K562 (cell line): ENCODE data around the gene YES1. TPM values are rescaled to one million over a fixed set of nuclear protein-coding genes. Genes with fewer than 3 reads are reported as not detected.

ENCODE experiments used
- CCNT2 ChIP-seq: IDR thresholded peaks from 2 replicates; pipeline ENCODE4 v1.6.1; 2011; ENCODE audit warnings: borderline replicate concordance, low read depth, mild to moderate bottlenecking, moderate library complexity, mixed read lengths, low read length; ENCODE audit not compliant: insufficient read length; ENCODE audit errors: extremely low read depth
- DMBX1 ChIP-seq: fragments of 250-450 bp; sonication (Bioruptor Pico); IDR thresholded peaks from 2 replicates; pipeline ENCODE4 v1.8.0; 2022; ENCODE audit warnings: inconsistent platforms, mild to moderate bottlenecking, moderate library complexity, borderline replicate concordance
- ELF1 ChIP-seq: fragments of 200-800 bp; sonication (Bioruptor generic); IDR thresholded peaks from 2 replicates; pipeline ENCODE4 v1.6.1; 2016; ENCODE audit warnings: missing genetic modification characterization, missing compliant biosample characterization
- EP300 ChIP-seq: IDR thresholded peaks from 2 replicates; pipeline ENCODE4 v1.6.1; 2012; ENCODE audit warnings: low read length, improper control_type of control experiment
- ESRRB ChIP-seq: fragments of 250-450 bp; sonication (Bioruptor Pico); IDR thresholded peaks from 2 replicates; pipeline ENCODE4 v1.5.0; 2020; ENCODE audit warnings: mild to moderate bottlenecking, moderate library complexity, borderline replicate concordance
- GABPA ChIP-seq: fragments of 200-800 bp; sonication (Bioruptor generic); conservative IDR thresholded peaks from 2 replicates; pipeline ENCODE4 v1.6.1; 2016; ENCODE audit warnings: low read depth, missing genetic modification characterization, missing compliant biosample characterization
- KLF6 ChIP-seq: fragments of 250-450 bp; sonication (Bioruptor Pico); IDR thresholded peaks from 2 replicates; pipeline ENCODE4 v1.4.0; 2020; ENCODE audit warnings: mild to moderate bottlenecking, moderate library complexity, borderline replicate concordance
- MCM7 ChIP-seq, 2 experiments: fragments of 450-650 bp; IDR thresholded peaks; 2 replicates each; pipeline ENCODE4 v1.6.1; 2016 to 2018
- NCOA4 ChIP-seq: fragments of 450-650 bp; IDR thresholded peaks from 2 replicates; pipeline ENCODE4 v1.6.1; 2018; ENCODE audit warnings: mild to moderate bottlenecking; ENCODE audit not compliant: partially characterized antibody
- NRF1 ChIP-seq, 2 experiments: fragments of 450-650 bp; IDR thresholded peaks in 1 of 2; conservative IDR thresholded peaks in 1 of 2; 2 replicates each; pipeline ENCODE4 v1.6.1; 2014; ENCODE audit warnings: mild to moderate bottlenecking in 2 of 2
- RAD51 ChIP-seq: fragments of 450-650 bp; IDR thresholded peaks from 2 replicates; pipeline ENCODE4 v1.7.1; 2016; ENCODE audit warnings: low read depth, mild to moderate bottlenecking, borderline replicate concordance
- RBM14 ChIP-seq: fragments of 200-400 bp; formaldehyde crosslinking; IDR thresholded peaks from 2 replicates; pipeline ENCODE4 v1.6.1; 2018; ENCODE audit warnings: low read depth, mild to moderate bottlenecking, low read length, moderate library complexity, borderline replicate concordance; ENCODE audit not compliant: insufficient read depth
- RFX7 ChIP-seq: fragments of 250-450 bp; sonication (Bioruptor Pico); IDR thresholded peaks from 2 replicates; pipeline ENCODE4 v1.5.1; 2021; ENCODE audit warnings: mild to moderate bottlenecking
- XRCC4 ChIP-seq: IDR thresholded peaks from one replicate; pipeline ENCODE4 v1.6.1; 2011; ENCODE audit not compliant: insufficient read depth, insufficient read length; ENCODE audit errors: extremely low read depth
- ZEB2 ChIP-seq: fragments of 450-650 bp; IDR thresholded peaks from 2 replicates; pipeline ENCODE4 v1.6.1; 2016
- ZNF217 ChIP-seq: sonication (generic); formaldehyde crosslinking; IDR thresholded peaks from 2 replicates; pipeline ENCODE4 v1.8.0; 2022; ENCODE audit warnings: mild to moderate bottlenecking, missing genetic modification reagents
- ZNF347 ChIP-seq: fragments of 450-650 bp; formaldehyde crosslinking; IDR thresholded peaks from 2 replicates; pipeline ENCODE4 v1.4.0; 2020; ENCODE audit warnings: low read depth, mild to moderate bottlenecking, moderate library complexity
- ZNF589 ChIP-seq: fragments of 200-800 bp; sonication (Bioruptor generic); IDR thresholded peaks from 2 replicates; pipeline ENCODE4 v1.6.1; 2016; ENCODE audit warnings: low read depth, missing genetic modification characterization, missing compliant biosample characterization
- ZNF785 ChIP-seq: fragments of 250-450 bp; sonication (Bioruptor Pico); IDR thresholded peaks from 2 replicates; pipeline ENCODE4 v1.4.0; 2020; ENCODE audit warnings: mild to moderate bottlenecking
- polyA plus RNA-seq, 8 experiments: library from polyadenylated mRNA; depleted of rRNA in 4 of 8; stranded (reverse) in 5 of 8; unstranded in 3 of 8; fragments of >200 nt; fragmentation: Nextera tagmentation in 2 of 8; fragmentation: Illumina TruSeq in 1 of 8; extraction: Ambion mirVana in 2 of 8; extraction: Trizol in 1 of 8; gene quantifications; 2 replicates each; pipeline versions ENCODE4 v1.2.1 to v1.2.3, GENCODE V29; 2011 to 2014; ENCODE audit warnings: inconsistent platforms in 1 of 8, missing spikeins in 1 of 8
- total RNA-seq, 7 experiments: library from RNA; depleted of rRNA in 6 of 7; stranded (reverse); fragments of >200 nt in 6 of 7; fragmentation: Illumina TruSeq in 2 of 7; extraction: Trizol in 2 of 7; gene quantifications; 2 replicates each; pipeline versions ENCODE4 v1.2.1 to v1.2.3, GENCODE V29; 2011 to 2021; ENCODE audit warnings: low replicate concordance in 1 of 7
- TF ChIP-seq, protein P1 (sequence below): sonication (generic); formaldehyde crosslinking; IDR thresholded peaks from 2 replicates; pipeline ENCODE4 v1.8.1; 2023; ENCODE audit warnings: mild to moderate bottlenecking, missing genetic modification reagents
- TF ChIP-seq, protein P2 (sequence below): fragments of 450-650 bp; IDR thresholded peaks from 2 replicates; pipeline ENCODE4 v1.6.1; 2014; ENCODE audit warnings: low read depth, mild to moderate bottlenecking, moderate library complexity, borderline replicate concordance
- TF ChIP-seq, protein P3 (sequence below), 2 experiments: IDR thresholded peaks in 1 of 2; conservative IDR thresholded peaks in 1 of 2; 2 replicates each; pipeline ENCODE4 v1.6.1; 2016; ENCODE audit warnings: low read depth in 2 of 2, mild to moderate bottlenecking in 1 of 2, missing compliant biosample characterization in 1 of 2, missing genetic modification characterization in 1 of 2, moderate library complexity in 1 of 2

The YES1 gene
- total and polyA plus RNA-seq, 9 of the 15 experiments (the other 6 are each of a cell fraction or from before 2014, with no cell fraction given): 37.2 to 115 (median 77.7) TPM

DNA sequence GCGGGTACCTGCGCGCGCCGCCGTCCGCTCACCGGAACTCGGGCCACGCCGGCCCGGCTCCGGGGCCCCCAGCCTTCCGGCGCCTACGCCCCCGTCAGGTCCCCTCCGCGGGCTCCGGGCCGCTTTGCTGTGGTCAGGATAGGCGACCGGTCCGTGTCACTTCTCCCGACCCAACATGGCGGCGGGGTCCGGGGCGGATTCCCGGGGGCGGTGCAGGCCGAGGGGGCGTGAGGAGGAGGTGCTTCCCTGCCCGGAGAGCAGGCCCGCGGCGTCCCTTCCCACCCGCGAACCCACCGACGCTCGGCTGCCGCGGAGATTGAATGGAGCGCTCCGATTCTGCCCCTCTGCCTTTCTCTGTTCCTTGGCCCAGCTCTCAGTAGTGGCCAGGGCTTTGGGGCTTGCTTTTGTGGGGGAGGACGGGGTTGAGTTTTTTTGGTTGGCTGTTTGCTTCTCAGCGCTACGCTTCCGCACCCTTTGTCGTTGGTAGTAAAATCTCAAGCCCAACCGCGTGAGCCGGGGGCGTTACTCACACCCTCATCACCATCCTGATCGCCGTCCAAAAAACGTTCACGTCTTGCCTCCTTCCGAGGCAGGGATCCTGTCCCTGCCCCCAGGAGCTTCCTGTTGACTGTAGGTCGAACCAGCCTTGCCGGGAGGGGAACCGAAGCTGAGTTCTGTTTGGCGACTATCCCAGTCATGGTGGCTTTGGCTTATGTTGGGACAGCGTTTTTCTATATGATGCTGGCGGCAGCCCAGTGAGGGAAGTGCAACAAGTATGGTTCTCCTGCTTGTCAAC lies 532 bp upstream of the YES1 start (continued):
- TF ChIP-seq, protein P1, sequence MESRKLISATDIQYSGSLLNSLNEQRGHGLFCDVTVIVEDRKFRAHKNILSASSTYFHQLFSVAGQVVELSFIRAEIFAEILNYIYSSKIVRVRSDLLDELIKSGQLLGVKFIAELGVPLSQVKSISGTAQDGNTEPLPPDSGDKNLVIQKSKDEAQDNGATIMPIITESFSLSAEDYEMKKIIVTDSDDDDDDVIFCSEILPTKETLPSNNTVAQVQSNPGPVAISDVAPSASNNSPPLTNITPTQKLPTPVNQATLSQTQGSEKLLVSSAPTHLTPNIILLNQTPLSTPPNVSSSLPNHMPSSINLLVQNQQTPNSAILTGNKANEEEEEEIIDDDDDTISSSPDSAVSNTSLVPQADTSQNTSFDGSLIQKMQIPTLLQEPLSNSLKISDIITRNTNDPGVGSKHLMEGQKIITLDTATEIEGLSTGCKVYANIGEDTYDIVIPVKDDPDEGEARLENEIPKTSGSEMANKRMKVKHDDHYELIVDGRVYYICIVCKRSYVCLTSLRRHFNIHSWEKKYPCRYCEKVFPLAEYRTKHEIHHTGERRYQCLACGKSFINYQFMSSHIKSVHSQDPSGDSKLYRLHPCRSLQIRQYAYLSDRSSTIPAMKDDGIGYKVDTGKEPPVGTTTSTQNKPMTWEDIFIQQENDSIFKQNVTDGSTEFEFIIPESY (CRISPR knock-in tag): peak; percentile 19; the same call in 1 of the 2 replicates
- TF ChIP-seq GABPA (tag) (no peak), RBM14 (no peak), CCNT2 (peak; percentile 88), ZNF217 (CRISPR knock-in tag) (no peak), XRCC4 (no peak), ZNF589 (no peak; the same call in 1 of the 2 replicates), ESRRB (CRISPR knock-in tag) (no peak), MCM7 (IDR thresholded peaks at IDR 0.05) (no peak), NRF1 (conservative IDR thresholded peaks at IDR 0.05 in 1 of 2, IDR thresholded peaks at IDR 0.05 in 1 of 2) (peak; percentile 85 to 86), RFX7 (CRISPR knock-in tag) (no peak), NCOA4 (no peak), DMBX1 (CRISPR knock-in tag) (0 out of 2 replicates have a peak, but pooled peaks have one; percentile 13), ZNF347 (CRISPR knock-in tag) (no peak), ZNF785 (no peak), KLF6 (CRISPR knock-in tag) (peak; percentile 83), EP300 (peak; percentile 55), ZEB2 (no peak), ELF1 (tag) (no peak), RAD51 (no peak)
- TF ChIP-seq, protein P2, sequence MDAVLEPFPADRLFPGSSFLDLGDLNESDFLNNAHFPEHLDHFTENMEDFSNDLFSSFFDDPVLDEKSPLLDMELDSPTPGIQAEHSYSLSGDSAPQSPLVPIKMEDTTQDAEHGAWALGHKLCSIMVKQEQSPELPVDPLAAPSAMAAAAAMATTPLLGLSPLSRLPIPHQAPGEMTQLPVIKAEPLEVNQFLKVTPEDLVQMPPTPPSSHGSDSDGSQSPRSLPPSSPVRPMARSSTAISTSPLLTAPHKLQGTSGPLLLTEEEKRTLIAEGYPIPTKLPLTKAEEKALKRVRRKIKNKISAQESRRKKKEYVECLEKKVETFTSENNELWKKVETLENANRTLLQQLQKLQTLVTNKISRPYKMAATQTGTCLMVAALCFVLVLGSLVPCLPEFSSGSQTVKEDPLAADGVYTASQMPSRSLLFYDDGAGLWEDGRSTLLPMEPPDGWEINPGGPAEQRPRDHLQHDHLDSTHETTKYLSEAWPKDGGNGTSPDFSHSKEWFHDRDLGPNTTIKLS: 0 out of 2 replicates have a peak, but pooled peaks have one; percentile 4
- TF ChIP-seq, protein P3, sequence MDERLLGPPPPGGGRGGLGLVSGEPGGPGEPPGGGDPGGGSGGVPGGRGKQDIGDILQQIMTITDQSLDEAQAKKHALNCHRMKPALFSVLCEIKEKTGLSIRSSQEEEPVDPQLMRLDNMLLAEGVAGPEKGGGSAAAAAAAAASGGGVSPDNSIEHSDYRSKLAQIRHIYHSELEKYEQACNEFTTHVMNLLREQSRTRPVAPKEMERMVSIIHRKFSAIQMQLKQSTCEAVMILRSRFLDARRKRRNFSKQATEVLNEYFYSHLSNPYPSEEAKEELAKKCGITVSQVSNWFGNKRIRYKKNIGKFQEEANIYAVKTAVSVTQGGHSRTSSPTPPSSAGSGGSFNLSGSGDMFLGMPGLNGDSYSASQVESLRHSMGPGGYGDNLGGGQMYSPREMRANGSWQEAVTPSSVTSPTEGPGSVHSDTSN (CRISPR knock-in tag; IDR thresholded peaks at IDR 0.05; ENCODE audit: low read depth): no peak
- TF ChIP-seq, protein P3 (tag; conservative IDR thresholded peaks at IDR 0.05; ENCODE audit: low read depth): no peak
